Epithelial cell of esophagus (primary cell): ENCODE data around the gene PPP1R7.

Experiments used
- DNase-seq: peaks from one replicate; pipeline ENCODE4 v3.0.0; 2010; ENCODE audit warnings: low read depth
- H3K4me3 ChIP-seq: 2 replicates; pipeline ENCODE4 v1.5.1; 2011; ENCODE audit warnings: mild to moderate bottlenecking, low read length, control low read depth
- TF ChIP-seq, protein P1 (sequence below): IDR thresholded peaks from 2 replicates; pipeline ENCODE4 v1.5.1; 2011; ENCODE audit warnings: low read depth, mild to moderate bottlenecking, low read length, control low read depth, inconsistent platforms; ENCODE audit not compliant: insufficient read depth; ENCODE audit errors: missing control alignments

The PPP1R7 gene

DNA sequence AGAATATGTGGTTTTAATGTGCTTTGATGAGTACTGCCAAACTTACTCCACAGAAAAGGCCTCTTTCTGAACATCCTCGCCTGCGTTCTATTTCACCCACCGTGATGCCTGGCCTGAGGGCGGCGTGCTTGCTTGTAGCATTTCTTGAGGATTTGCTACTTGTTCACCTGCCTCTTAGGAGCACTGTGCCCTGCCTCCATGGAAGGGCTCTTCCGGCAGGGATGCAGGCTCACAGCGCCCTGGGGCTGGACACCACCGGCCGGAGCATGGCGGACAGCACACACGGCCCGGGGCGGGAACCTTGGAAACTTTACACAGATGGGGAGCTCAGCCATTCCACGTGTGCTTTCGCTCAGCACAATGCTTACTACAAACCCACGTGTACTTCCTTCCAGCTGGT is 75.3 kb downstream of the PPP1R7 start:
- TF ChIP-seq, protein P1, sequence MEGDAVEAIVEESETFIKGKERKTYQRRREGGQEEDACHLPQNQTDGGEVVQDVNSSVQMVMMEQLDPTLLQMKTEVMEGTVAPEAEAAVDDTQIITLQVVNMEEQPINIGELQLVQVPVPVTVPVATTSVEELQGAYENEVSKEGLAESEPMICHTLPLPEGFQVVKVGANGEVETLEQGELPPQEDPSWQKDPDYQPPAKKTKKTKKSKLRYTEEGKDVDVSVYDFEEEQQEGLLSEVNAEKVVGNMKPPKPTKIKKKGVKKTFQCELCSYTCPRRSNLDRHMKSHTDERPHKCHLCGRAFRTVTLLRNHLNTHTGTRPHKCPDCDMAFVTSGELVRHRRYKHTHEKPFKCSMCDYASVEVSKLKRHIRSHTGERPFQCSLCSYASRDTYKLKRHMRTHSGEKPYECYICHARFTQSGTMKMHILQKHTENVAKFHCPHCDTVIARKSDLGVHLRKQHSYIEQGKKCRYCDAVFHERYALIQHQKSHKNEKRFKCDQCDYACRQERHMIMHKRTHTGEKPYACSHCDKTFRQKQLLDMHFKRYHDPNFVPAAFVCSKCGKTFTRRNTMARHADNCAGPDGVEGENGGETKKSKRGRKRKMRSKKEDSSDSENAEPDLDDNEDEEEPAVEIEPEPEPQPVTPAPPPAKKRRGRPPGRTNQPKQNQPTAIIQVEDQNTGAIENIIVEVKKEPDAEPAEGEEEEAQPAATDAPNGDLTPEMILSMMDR, result no peak
- no peak for DNase-seq

GRCh38 chr2:241225983-241226382 is 75.7 kb downstream of the PPP1R7 start:
- no peak for DNase-seq
- TF ChIP-seq, protein P1, result no peak
- no peak overlapping the region for H3K4me3 ChIP-seq

More for the DNA sequence above, 75.3 kb downstream of the PPP1R7 start:
- H3K4me3 ChIP-seq, result no peak overlapping the region

- no peak for DNase-seq
- TF ChIP-seq, protein P1, result no peak
- no peak overlapping the region for H3K4me3 ChIP-seq
These were observed 76.7 kb downstream of the PPP1R7 start for GRCh38 chr2:241226723-241227572.

DNA sequence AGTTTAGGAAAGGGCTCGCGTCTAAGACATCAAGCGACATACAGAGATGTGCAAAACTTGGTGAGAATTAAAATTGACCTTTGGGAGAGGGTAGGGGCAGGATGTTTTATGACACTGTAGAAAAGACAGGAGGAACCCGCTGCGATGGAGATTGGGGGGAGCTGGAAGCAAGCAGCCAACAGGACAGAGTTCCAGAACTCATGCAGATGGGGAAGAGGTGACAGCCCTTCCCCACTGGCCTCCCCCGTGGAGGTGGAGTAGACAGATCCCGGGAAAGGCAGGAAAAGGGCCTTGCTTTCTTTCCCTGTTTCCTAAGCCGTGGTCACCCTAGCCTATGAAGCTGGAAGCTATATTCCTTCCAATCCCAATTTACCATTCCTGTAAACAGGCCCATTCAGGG is 77.3 kb downstream of the PPP1R7 start:
- no peak for DNase-seq
- H3K4me3 ChIP-seq, result no peak overlapping the region
- TF ChIP-seq, protein P1, result no peak

DNA sequence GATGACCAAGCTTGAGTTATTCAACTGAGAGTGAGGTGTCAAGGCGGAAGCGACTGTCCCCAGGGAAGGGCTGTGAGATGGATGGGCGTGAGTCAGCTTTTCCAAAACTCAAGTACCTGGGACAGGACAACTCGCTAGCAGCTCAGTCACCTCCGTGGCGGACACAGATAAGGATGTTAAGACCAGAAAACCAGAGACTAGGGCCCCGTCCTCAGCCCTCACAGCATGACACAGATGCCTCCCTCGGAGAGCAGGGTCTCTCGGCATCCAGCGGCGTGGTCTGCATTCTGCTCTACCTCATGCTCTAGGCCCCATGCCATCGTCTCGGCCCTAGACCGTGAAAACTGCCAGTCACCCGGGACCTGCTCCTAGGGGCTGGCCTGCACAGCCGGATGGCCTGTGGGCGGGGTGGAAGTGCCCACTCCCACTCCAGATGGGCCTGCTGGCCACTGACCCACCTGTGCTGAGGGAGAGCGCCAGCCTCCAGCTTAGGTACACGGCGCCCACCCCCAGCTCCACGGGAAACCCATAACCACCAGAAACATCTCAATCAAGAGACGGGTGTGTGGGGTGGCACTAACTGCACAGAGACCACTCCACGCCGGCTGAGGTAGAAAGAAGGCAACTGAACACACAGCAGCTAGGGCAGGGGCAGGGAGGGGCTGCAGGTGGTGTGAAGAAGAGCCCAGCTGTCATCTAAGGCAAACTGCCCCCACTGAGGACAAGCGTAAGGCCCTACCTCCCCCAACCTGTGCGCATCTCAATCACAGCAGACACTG is 78.0 kb downstream of the PPP1R7 start:
- no peak for DNase-seq
- TF ChIP-seq, protein P1, result no peak
- H3K4me3 ChIP-seq, result no peak overlapping the region

DNA sequence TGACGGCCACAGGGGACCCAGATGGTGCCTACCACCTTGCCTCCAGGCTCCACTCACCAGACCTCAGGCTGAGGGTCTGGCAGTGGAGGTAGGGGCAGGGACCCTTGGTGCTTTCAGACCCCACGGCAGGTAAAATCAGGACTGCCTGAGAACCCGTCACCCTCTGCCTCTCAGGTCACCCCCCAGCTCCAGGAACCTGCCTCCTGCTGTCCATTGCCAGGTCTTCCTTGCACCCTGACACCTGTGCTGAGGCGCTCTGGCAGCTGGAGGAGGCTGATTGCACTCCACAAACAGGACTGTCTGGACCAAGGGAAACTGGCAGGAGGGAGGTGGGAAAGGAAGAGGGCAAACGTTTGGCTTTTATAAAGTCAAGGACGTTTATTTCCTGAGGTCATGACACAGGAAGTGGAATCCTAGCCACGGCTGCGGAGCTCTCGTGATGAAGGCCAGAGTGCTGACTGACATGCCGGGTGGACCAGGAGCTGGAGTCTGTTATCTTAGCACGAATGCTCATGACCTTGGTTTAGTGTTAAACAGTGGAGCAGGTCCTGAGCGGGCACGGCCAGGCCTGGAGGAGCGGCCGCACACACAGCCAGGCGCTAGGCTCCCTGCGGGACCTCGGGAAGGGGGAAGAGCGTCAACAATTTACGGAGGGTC is 78.7 kb downstream of the PPP1R7 start:
- no peak overlapping the region for H3K4me3 ChIP-seq
- TF ChIP-seq, protein P1, result no peak
- DNase-seq, result no peak
